MM.1S (cell line): ENCODE data around the gene WBP1L.

Experiments
- DNase-seq: peaks from one replicate; pipeline ENCODE4 v3.0.0-alpha.2; 2015
- H2AFZ ChIP-seq: fragments of 300-600 bp; sonication (generic); 2 replicates; pipeline ENCODE4 v1.6.0; 2016; ENCODE audit warnings: antibody characterized with exemption, low read length
- H3F3A ChIP-seq: fragments of 300-600 bp; sonication (generic); 2 replicates; pipeline ENCODE4 v1.6.1; 2016; ENCODE audit warnings: mild to moderate bottlenecking, antibody characterized with exemption, low read length, moderate library complexity, mixed read lengths; ENCODE audit not compliant: insufficient read depth
- H3K27ac ChIP-seq: fragments of 300-600 bp; sonication (generic); 2 replicates; pipeline ENCODE4 v1.5.1; 2016; ENCODE audit warnings: mild to moderate bottlenecking, low read length
- H3K27me3 ChIP-seq: fragments of 300-600 bp; sonication (generic); replicated peaks from 2 replicates; pipeline ENCODE4 v1.6.0; 2016; ENCODE audit warnings: low read length; ENCODE audit not compliant: insufficient read depth
- H3K36me3 ChIP-seq: fragments of 300-600 bp; sonication (generic); replicated peaks from 2 replicates; pipeline ENCODE4 v1.6.1; 2016; ENCODE audit warnings: mild to moderate bottlenecking, low read length, mixed read lengths; ENCODE audit not compliant: insufficient read depth
- H3K4me1 ChIP-seq: fragments of 300-600 bp; sonication (generic); 2 replicates; pipeline ENCODE4 v1.6.1; 2016; ENCODE audit warnings: low read length, mixed read lengths
- H3K4me2 ChIP-seq: fragments of 300-600 bp; sonication (generic); 2 replicates; pipeline ENCODE4 v1.6.0; 2016; ENCODE audit warnings: low read depth, low read length
- H3K4me3 ChIP-seq: fragments of 300-600 bp; sonication (generic); 2 replicates; pipeline ENCODE4 v1.5.1; 2016; ENCODE audit warnings: low read length, mixed read lengths
- H3K79me2 ChIP-seq: fragments of 300-600 bp; sonication (generic); 2 replicates; pipeline ENCODE4 v1.6.1; 2016; ENCODE audit warnings: mixed run types, low read length, mixed read lengths
- H3K9ac ChIP-seq: fragments of 300-600 bp; sonication (generic); 2 replicates; pipeline ENCODE4 v1.6.1; 2016; ENCODE audit warnings: low read length, mixed read lengths
- H3K9me2 ChIP-seq: fragments of 300-600 bp; sonication (generic); replicated peaks from 2 replicates; pipeline ENCODE4 v1.6.1; 2016; ENCODE audit warnings: mild to moderate bottlenecking, low read length, mixed read lengths; ENCODE audit not compliant: insufficient read depth
- H3K9me3 ChIP-seq: fragments of 300-600 bp; sonication (generic); replicated peaks from 2 replicates; pipeline ENCODE4 v1.6.1; 2016; ENCODE audit warnings: mild to moderate bottlenecking, low read length, mixed read lengths; ENCODE audit not compliant: insufficient read depth
- H4K20me1 ChIP-seq: fragments of 300-600 bp; sonication (generic); 2 replicates; pipeline ENCODE4 v1.6.1; 2016; ENCODE audit warnings: mild to moderate bottlenecking, low read length, moderate library complexity, mixed read lengths; ENCODE audit not compliant: insufficient read depth
- EZH2 ChIP-seq: fragments of 300-600 bp; sonication (generic); optimal IDR thresholded peaks from 2 replicates; pipeline ENCODE3; 2017; ENCODE audit warnings: low read depth, mild to moderate bottlenecking, antibody characterized with exemption, low read length, mixed read lengths
- EZH2phosphoT487 ChIP-seq: fragments of 300-600 bp; sonication (generic); IDR thresholded peaks from 2 replicates; pipeline ENCODE4 v1.6.1; 2018; ENCODE audit warnings: antibody characterized with exemption, low read length
- TF ChIP-seq, protein P1 (sequence below): fragments of 300-600 bp; sonication (generic); IDR thresholded peaks from 2 replicates; pipeline ENCODE4 v1.5.1; 2016; ENCODE audit warnings: antibody characterized with exemption, low read length, mixed read lengths

The WBP1L gene

DNA sequence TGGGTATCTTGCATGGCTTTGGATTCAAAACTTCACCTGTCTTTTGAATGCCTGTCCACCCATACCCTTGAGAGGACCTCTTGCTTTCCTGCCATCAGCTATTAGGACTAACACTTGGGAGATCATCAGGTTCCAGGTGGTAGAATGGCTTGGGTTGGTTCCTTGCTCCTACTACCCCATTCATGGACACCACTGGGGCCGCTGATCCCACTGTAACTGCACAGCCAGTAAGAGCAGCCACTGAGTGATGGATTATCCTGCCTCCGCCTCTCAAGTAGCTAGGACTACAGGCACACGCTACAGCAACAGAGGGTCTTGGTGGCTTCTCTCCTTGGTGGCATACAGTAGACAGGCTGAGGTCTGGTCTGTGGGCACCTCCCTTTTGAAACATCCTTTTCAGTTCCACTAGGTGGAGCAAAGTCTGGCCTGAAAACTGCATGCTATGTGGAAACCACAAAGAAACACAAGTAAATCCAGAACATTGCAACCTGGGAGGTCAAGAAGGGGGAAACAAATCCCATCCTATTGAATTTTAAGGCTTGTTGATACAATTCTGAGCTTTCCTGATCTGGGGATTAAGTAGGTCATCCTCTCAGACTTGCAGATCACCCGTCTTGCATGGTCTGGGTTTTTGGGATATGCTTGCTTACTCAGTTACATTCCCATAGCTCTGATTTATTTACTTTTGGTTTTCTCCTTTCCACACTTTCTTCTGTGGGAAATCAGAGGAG lies 9.4 kb downstream of the WBP1L start:
- peaks cover 26% of the 10 kb centered on the region for H3K4me1 ChIP-seq
- H4K20me1 ChIP-seq = no peaks in the 10 kb centered on the region
- H3K9me2 ChIP-seq = no peaks in the 10 kb centered on the region
- no peak overlapping the region for H3K4me3 ChIP-seq
- no peak overlapping the region for H2AFZ ChIP-seq
- no peak for TF ChIP-seq EZH2
- TF ChIP-seq, protein P1, sequence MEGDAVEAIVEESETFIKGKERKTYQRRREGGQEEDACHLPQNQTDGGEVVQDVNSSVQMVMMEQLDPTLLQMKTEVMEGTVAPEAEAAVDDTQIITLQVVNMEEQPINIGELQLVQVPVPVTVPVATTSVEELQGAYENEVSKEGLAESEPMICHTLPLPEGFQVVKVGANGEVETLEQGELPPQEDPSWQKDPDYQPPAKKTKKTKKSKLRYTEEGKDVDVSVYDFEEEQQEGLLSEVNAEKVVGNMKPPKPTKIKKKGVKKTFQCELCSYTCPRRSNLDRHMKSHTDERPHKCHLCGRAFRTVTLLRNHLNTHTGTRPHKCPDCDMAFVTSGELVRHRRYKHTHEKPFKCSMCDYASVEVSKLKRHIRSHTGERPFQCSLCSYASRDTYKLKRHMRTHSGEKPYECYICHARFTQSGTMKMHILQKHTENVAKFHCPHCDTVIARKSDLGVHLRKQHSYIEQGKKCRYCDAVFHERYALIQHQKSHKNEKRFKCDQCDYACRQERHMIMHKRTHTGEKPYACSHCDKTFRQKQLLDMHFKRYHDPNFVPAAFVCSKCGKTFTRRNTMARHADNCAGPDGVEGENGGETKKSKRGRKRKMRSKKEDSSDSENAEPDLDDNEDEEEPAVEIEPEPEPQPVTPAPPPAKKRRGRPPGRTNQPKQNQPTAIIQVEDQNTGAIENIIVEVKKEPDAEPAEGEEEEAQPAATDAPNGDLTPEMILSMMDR = peak; percentile 83
- no peak for TF ChIP-seq EZH2phosphoT487
- peak overlapping the region; percentile 4; the same call in 1 of the 2 replicates for H3K9ac ChIP-seq
- H3F3A ChIP-seq = no peaks in the 10 kb centered on the region
- H3K9me3 ChIP-seq = no peaks in the 10 kb centered on the region
- peaks cover 72% of the 10 kb centered on the region for H3K79me2 ChIP-seq
- no peaks in the 10 kb centered on the region for H3K36me3 ChIP-seq
- peak overlapping the region; percentile 15; the same call in 1 of the 2 replicates for H3K4me2 ChIP-seq
- H3K27ac ChIP-seq = no peak overlapping the region
- peak; percentile 76 for DNase-seq
- no peaks in the 10 kb centered on the region for H3K27me3 ChIP-seq

DNA sequence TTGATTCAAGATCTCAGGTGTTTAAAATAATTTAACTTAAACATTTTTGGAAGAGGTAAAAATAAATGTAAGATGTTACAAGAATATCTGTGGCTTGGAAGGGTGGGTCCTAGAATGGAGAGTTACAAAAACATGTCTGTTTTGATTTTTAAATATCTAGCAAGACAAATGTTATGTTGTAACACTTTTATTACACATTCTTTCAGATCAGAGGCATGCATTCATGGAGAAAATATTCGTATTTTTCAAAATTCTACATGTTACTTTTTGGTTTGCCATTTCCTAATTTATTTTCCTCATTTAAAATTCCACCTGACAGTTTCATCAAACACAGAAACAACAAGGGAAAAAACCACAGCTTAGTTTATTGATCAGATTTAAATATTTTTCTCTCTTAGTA lies 10.0 kb downstream of the WBP1L start:
- Histone ChIP-seq H3K27me3 (no peaks in the 10 kb centered on the region), H3K9me3 (no peaks in the 10 kb centered on the region), H3K4me1 (peaks cover 30% of the 10 kb centered on the region), H3F3A (no peaks in the 10 kb centered on the region), H2AFZ (no peak overlapping the region), H4K20me1 (no peaks in the 10 kb centered on the region), H3K36me3 (no peaks in the 10 kb centered on the region), H3K4me2 (peak overlapping the region; percentile 15; the same call in 1 of the 2 replicates), H3K4me3 (no peak overlapping the region), H3K9me2 (no peaks in the 10 kb centered on the region), H3K27ac (no peak overlapping the region), H3K79me2 (peaks cover 70% of the 10 kb centered on the region), H3K9ac (peak overlapping the region; percentile 4; the same call in 1 of the 2 replicates)
- DNase-seq = no peak
- no peak for TF ChIP-seq EZH2phosphoT487
- TF ChIP-seq, protein P1 = no peak
- TF ChIP-seq EZH2 = no peak

DNA sequence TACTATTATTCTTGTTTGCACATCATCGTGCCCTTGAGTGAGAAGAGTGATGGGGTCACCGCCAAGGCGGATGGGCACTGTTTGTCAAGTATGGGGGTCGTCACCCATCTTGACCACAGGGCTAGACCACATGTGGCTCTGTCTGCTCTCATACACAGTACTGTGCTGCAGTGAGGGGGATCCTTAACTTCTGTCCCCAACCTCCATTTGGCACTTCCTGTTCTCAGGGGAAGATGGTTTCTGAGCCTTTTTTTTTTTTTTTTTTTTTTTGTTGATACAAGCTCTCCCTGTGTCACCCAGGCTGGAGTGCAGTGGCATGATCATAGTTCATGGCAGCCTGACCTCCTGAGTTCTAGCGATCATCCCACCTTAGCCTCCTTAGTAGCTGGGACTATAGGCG lies 13.6 kb downstream of the WBP1L start:
- no peaks in the 10 kb centered on the region for H3K9me2 ChIP-seq
- no peak for DNase-seq
- H3K4me3 ChIP-seq = no peak overlapping the region
- no peak overlapping the region for H3K4me2 ChIP-seq
- H3K9me3 ChIP-seq = no peaks in the 10 kb centered on the region
- H4K20me1 ChIP-seq = no peaks in the 10 kb centered on the region
- H2AFZ ChIP-seq = no peak overlapping the region
- peaks cover 27% of the 10 kb centered on the region for H3K4me1 ChIP-seq
- H3K79me2 ChIP-seq = peaks cover 76% of the 10 kb centered on the region
- no peaks in the 10 kb centered on the region for H3F3A ChIP-seq
- TF ChIP-seq, protein P1 = no peak
- TF ChIP-seq EZH2 (no peak), EZH2phosphoT487 (no peak)
- H3K27ac ChIP-seq = no peak overlapping the region
- no peaks in the 10 kb centered on the region for H3K36me3 ChIP-seq
- no peaks in the 10 kb centered on the region for H3K27me3 ChIP-seq
- no peak overlapping the region for H3K9ac ChIP-seq
